PC-9 (cell line): Measurements from ENCODE around the gene ZFP3. TPM values are rescaled to one million over a fixed set of nuclear protein-coding genes. Genes with fewer than 3 reads are reported as not detected.

ENCODE experiments used
- BruUV-seq: library from RNA; stranded (reverse); fragments of 400-500 nt; replicated peaks from 2 replicates; lab custom pipeline; 2021; lab: Mats Ljungman, UMichigan
- CTCF ChIA-PET: fragments of 300-600 bp; sonication (Branson Sonifier 250); formaldehyde crosslinking; loops from one replicate; lab custom pipeline; 2022; ENCODE audit warnings: antibody characterized with exemption; lab: Charles Lee
- POLR2A ChIA-PET: fragments of 300-600 bp; sonication (Branson Sonifier 250); formaldehyde crosslinking; loops from one replicate; lab custom pipeline; 2022; ENCODE audit warnings: antibody characterized with exemption; ENCODE audit not compliant: unreplicated experiment; lab: Charles Lee
- DNase-seq, 2 experiments: peaks; one replicate each; pipeline versions ENCODE4 v3.0.0 to v3.0.0-alpha.2; 2015 to 2022; ENCODE audit warnings: mixed read lengths in 1 of 2
- H2AFZ ChIP-seq: fragments of 200-600 bp; sonication (generic); 2 replicates; pipeline ENCODE4 v1.8.1; 2017; ENCODE audit warnings: antibody characterized with exemption
- H3F3A ChIP-seq: fragments of 200-600 bp; sonication (generic); 2 replicates; pipeline ENCODE4 v1.8.1; 2017; ENCODE audit warnings: antibody characterized with exemption, mild to moderate bottlenecking, low read depth; ENCODE audit not compliant: insufficient read depth
- H3K27ac ChIP-seq: fragments of 200-600 bp; sonication (generic); 2 replicates; pipeline ENCODE4 v1.6.1; 2016; ENCODE audit warnings: mixed run types
- H3K27me3 ChIP-seq: fragments of 200-600 bp; sonication (generic); 2 replicates; pipeline ENCODE4 v1.6.1; 2016; ENCODE audit warnings: low read depth, mixed run types; ENCODE audit not compliant: insufficient read depth
- H3K36me3 ChIP-seq: fragments of 200-600 bp; sonication (generic); 2 replicates; pipeline ENCODE4 v1.6.1; 2016; ENCODE audit warnings: low read depth, mixed run types
- H3K4me1 ChIP-seq: fragments of 200-600 bp; sonication (generic); replicated peaks from 2 replicates; pipeline ENCODE4 v1.6.1; 2016; ENCODE audit warnings: mixed run types; ENCODE audit not compliant: insufficient read depth
- H3K4me2 ChIP-seq: fragments of 200-600 bp; sonication (generic); 2 replicates; pipeline ENCODE4 v1.6.1; 2017; ENCODE audit warnings: mixed run types
- H3K4me3 ChIP-seq: fragments of 200-600 bp; sonication (generic); 2 replicates; pipeline ENCODE4 v1.6.1; 2016; ENCODE audit warnings: mixed run types
- H3K79me2 ChIP-seq: fragments of 200-600 bp; sonication (generic); 2 replicates; pipeline ENCODE4 v1.6.1; 2017; ENCODE audit warnings: low read depth, mixed run types
- H3K9me2 ChIP-seq: fragments of 200-600 bp; sonication (generic); 2 replicates; pipeline ENCODE4 v1.8.1; 2017; ENCODE audit warnings: mild to moderate bottlenecking; ENCODE audit not compliant: insufficient read depth
- H3K9me3 ChIP-seq: fragments of 200-600 bp; sonication (generic); 2 replicates; pipeline ENCODE4 v1.8.1; 2016; ENCODE audit warnings: low read depth; ENCODE audit not compliant: insufficient read depth
- H4K20me1 ChIP-seq: fragments of 200-600 bp; sonication (generic); 2 replicates; pipeline ENCODE4 v1.8.1; 2017; ENCODE audit not compliant: insufficient read depth
- CTCF ChIP-seq: fragments of 200-600 bp; sonication (generic); conservative IDR thresholded peaks from 2 replicates; pipeline ENCODE4 v1.6.1; 2017; ENCODE audit warnings: mixed run types, antibody characterized with exemption, mild to moderate bottlenecking, moderate library complexity
- EZH2 ChIP-seq: fragments of 200-600 bp; sonication (generic); IDR thresholded peaks from 2 replicates; pipeline ENCODE4 v1.8.0; 2017; ENCODE audit warnings: antibody characterized with exemption, low read depth
- intact Hi-C: fragments of 100-400 bp; cut with micrococcal nuclease; formaldehyde crosslinking; loops from one replicate; pipeline ENCODE4 v1.10.0; 2022; ENCODE audit not compliant: unreplicated experiment
- total RNA-seq: library from RNA; stranded (reverse); gene quantifications from 2 replicates; pipeline ENCODE4 v1.2.3, GENCODE V29; 2021

ZFP3 gene
- total RNA-seq, 1 experiment from 2014 or later = 4.5 TPM

DNA sequence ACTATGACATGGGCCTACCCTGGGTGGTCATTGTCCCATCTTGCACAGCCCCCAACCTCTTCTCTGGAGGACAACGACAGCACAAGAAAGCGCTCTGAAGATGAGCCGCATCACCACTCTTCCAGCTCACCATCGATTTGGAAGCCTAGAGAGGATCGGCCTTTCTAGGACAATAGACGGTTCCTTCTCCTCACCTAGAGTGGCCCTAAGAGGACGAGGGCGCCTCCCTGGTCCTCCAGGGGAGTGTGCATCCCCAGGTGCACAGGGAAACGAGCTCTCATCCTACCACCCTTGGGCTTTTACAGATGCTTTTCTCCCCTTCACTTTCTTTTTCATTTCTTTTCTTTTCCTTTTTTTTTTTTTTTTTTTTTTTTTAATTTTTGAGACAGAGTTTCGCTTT lies 22.7 kb upstream of the ZFP3 start:
- intact Hi-C loops = no loop called here
- Histone ChIP-seq H3K27ac (no peak overlapping the region), H3K4me1 (no peaks in the 10 kb centered on the region), H3K79me2 (no peaks in the 10 kb centered on the region), H4K20me1 (no peaks in the 10 kb centered on the region; the same call in 1 of the 2 replicates), H3K27me3 (no peaks in the 10 kb centered on the region), H3K4me3 (no peak overlapping the region), H3K9me2 (no peaks in the 10 kb centered on the region), H3K36me3 (no peaks in the 10 kb centered on the region), H3F3A (no peaks in the 10 kb centered on the region), H2AFZ (no peak overlapping the region), H3K9me3 (no peaks in the 10 kb centered on the region), H3K4me2 (no peak overlapping the region)
- no peak for TF ChIP-seq CTCF
- TF ChIP-seq EZH2 = no peak
- DNase-seq = no peak
- no TSS peak for BruUV-seq
- ChIA-PET CTCF (interaction anchor here (0.6 kb wide), 1 partner anchor 265 kb away, joined by 9 read pairs; no protein-coding TSS in a partner anchor), POLR2A (interaction anchor here (0.6 kb wide), 1 partner anchor 8 kb away, joined by 5 read pairs; no protein-coding TSS in a partner anchor)

GRCh38 chr17:5065227-5065744 lies 13.0 kb upstream of the ZFP3 start:
- H3F3A ChIP-seq = no peaks in the 10 kb centered on the region
- POLR2A ChIA-PET = no interaction called here
- H3K9me2 ChIP-seq = no peaks in the 10 kb centered on the region
- no peak overlapping the region for H2AFZ ChIP-seq
- no peak for DNase-seq
- H3K27me3 ChIP-seq = peaks cover 5% of the 10 kb centered on the region; the same call in 1 of the 2 replicates
- H3K79me2 ChIP-seq = no peaks in the 10 kb centered on the region
- BruUV-seq = no TSS peak
- no peak overlapping the region for H3K27ac ChIP-seq
- CTCF ChIA-PET = no interaction called here
- no peaks in the 10 kb centered on the region; the same call in 1 of the 2 replicates for H4K20me1 ChIP-seq
- H3K4me3 ChIP-seq = no peak overlapping the region
- no peaks in the 10 kb centered on the region for H3K4me1 ChIP-seq
- TF ChIP-seq CTCF (no peak), EZH2 (no peak)
- H3K36me3 ChIP-seq = no peaks in the 10 kb centered on the region
- no peaks in the 10 kb centered on the region for H3K9me3 ChIP-seq
- no peak overlapping the region for H3K4me2 ChIP-seq
- intact Hi-C loops = no loop called here

DNA sequence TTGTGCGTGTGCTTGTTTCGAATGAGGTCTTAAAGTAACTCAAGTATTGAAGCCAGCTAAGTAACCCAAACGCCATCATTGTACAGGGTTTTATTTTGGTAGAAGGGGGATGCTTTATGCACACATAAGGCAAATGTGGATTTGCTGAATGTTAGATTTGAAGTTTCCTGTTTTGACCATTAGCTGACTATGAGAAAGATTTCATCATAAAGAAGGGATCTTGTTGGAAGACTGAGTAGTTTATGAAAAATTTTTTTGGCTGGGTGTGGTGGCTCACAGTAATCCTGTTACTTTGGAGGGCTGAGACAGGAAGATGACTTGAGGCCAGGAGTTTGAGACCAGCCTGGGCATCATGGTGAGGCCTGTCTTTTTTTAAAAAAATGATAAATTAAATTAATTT lies 10.0 kb upstream of the ZFP3 start:
- H3K4me2 ChIP-seq = no peak overlapping the region
- BruUV-seq = no TSS peak
- no peak overlapping the region for H3K27ac ChIP-seq
- H3K79me2 ChIP-seq = no peaks in the 10 kb centered on the region
- no peaks in the 10 kb centered on the region for H3K9me3 ChIP-seq
- H2AFZ ChIP-seq = no peak overlapping the region
- TF ChIP-seq CTCF = no peak
- TF ChIP-seq EZH2 = no peak
- no peak overlapping the region for H3K4me3 ChIP-seq
- no peaks in the 10 kb centered on the region for H3F3A ChIP-seq
- ChIA-PET POLR2A (no interaction called here), CTCF (no interaction called here)
- no peaks in the 10 kb centered on the region for H3K9me2 ChIP-seq
- H4K20me1 ChIP-seq = no peaks in the 10 kb centered on the region
- no peaks in the 10 kb centered on the region for H3K36me3 ChIP-seq
- intact Hi-C loops = no loop called here
- DNase-seq = no peak
- no peaks in the 10 kb centered on the region for H3K4me1 ChIP-seq
- H3K27me3 ChIP-seq = peaks cover 5% of the 10 kb centered on the region
